K562 (cell line): Measurements from ENCODE around the gene FAM200B. TPM values are rescaled to one million over a fixed set of nuclear protein-coding genes. Genes with fewer than 3 reads are reported as not detected.

Source experiments
- ZNF212 ChIP-seq: fragments of 450-650 bp; formaldehyde crosslinking; IDR thresholded peaks from 2 replicates; pipeline ENCODE4 v1.4.0; 2020; ENCODE audit warnings: mild to moderate bottlenecking
- ZNF445 ChIP-seq: fragments of 250-450 bp; sonication (Bioruptor Pico); IDR thresholded peaks from 2 replicates; pipeline ENCODE4 v1.4.0; 2020; ENCODE audit warnings: low read depth, mild to moderate bottlenecking, moderate library complexity
- polyA plus RNA-seq, 8 experiments: library from polyadenylated mRNA; depleted of rRNA in 4 of 8; stranded (reverse) in 5 of 8; unstranded in 3 of 8; fragments of >200 nt; fragmentation: Nextera tagmentation in 2 of 8; fragmentation: Illumina TruSeq in 1 of 8; extraction: Ambion mirVana in 2 of 8; extraction: Trizol in 1 of 8; gene quantifications; 2 replicates each; pipeline versions ENCODE4 v1.2.1 to v1.2.3, GENCODE V29; 2011 to 2014; ENCODE audit warnings: inconsistent platforms in 1 of 8, missing spikeins in 1 of 8
- total RNA-seq, 7 experiments: library from RNA; depleted of rRNA in 6 of 7; stranded (reverse); fragments of >200 nt in 6 of 7; fragmentation: Illumina TruSeq in 2 of 7; extraction: Trizol in 2 of 7; gene quantifications; 2 replicates each; pipeline versions ENCODE4 v1.2.1 to v1.2.3, GENCODE V29; 2011 to 2021; ENCODE audit warnings: low replicate concordance in 1 of 7
- TF ChIP-seq, protein P1 (sequence below): fragments of 250-450 bp; sonication (Bioruptor Pico); IDR thresholded peaks from 2 replicates; pipeline ENCODE4 v1.5.0; 2021; ENCODE audit warnings: mild to moderate bottlenecking, moderate library complexity
- TF ChIP-seq, protein P2 (sequence below): fragments of 450-650 bp; IDR thresholded peaks from 2 replicates; pipeline ENCODE4 v1.6.1; 2014; ENCODE audit warnings: low read depth, mild to moderate bottlenecking, moderate library complexity, borderline replicate concordance
- TF ChIP-seq, protein P3 (sequence below): fragments of 200-600 bp; sonication (generic); IDR thresholded peaks from one replicate; pipeline ENCODE4 v1.6.1; 2012; ENCODE audit warnings: mild to moderate bottlenecking, low read depth, low read length, inconsistent platforms
- TF ChIP-seq, protein P4 (sequence below): fragments of 250-450 bp; sonication (Bioruptor Pico); IDR thresholded peaks from 2 replicates; pipeline ENCODE4 v1.8.0; 2022; ENCODE audit warnings: inconsistent platforms

FAM200B gene
- total and polyA plus RNA-seq, 9 of the 15 experiments (the other 6 are each of a cell fraction or from before 2014, with no cell fraction given): 17.4 to 48.0 (median 25.5) TPM

DNA sequence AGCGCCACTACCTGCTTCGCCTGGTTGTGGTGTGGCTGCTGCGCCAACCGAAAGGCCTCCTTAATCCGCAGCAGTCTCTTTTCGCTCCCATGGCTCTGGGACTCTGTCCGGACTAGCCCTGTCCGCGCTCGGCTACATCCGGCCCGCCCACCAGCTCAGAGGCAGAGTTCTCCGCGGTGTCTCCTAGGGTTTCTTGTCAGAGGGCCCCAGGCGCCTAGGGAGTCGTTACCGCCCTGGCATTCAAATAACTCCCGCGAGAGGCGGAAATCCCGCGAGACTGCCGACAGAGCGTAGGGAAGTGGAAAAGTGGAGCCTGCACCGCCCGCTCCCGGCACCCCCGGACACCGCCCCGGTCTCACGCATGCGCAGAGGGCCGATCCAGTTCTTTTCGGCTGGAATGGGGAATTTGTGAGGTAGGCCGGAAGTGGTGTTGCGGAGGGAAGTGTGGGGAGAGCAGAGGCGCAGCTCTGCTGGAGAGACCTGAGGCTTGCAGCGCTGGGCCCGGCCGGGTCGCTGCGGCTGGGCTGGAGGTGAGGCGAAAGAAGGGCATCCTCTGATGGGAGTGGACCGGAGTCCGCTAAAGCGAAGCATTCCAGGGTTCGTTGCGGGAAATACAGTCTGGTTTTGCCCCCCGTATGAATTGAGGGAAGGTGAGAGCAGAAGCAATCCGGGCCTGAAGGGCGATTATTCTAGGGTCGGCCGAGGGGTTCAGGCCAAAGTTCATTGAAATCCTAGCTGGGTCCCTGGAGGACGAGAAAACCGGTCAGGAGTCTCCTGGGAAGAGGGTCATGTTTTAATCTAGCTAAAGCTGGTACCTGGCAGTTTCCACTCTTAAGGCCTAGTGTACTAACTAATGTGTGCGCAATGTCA is at the start of gene FAM200B (continued):
- TF ChIP-seq ZNF445 (CRISPR knock-in tag) (no peak), ZNF212 (CRISPR knock-in tag) (no peak)
- TF ChIP-seq, protein P1, sequence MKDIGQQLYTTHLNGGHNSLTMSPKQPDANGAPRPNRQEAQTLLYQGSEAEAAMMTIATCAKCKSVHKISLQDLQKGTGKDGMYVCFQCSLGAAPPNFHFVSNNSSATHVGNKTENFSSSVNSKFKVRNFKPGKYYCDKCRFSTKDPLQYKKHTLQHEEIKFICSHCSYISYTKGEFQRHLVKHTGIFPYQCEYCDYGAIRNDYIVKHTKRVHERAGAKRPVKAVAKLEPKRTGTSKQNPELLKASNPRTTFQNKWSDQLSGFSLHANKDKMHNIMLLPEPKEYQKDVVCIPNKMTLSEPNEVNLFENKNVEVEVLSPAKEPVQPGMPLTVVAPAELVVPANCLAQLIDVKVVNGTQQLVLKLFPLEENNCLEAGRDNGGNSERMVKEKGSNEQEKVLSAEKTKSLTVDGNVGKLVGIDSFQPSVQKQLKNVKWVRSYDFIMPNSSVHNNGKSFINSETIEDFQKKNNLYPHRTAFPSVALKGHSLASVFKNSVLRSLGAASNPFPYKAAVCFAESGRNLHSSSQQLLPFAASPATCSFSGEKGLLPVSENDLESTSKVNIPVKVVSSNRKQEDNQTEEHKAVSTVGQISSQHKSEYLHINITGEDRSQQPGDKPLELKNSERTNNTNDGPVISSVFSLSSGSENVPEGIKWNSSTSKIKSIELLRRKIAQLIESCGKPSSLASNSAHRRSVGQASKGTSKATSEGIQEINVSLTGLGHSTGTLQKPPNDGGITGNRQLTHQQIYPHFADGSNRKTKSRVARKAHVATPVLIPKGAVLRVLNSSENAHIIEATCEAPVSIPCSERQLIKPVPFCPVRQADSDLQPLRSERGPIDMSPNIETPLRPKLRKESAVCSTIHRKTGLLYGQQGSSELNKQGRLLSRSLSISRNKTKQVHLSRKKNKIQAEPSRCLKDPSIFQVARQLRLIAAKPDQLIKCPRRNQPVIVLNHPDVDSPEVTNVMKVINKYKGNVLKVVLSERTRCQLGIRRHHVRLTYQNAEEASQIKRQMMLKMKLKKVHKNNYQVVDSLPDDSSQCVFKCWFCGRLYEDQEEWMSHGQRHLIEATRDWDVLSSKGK (CRISPR knock-in tag): no peak
- TF ChIP-seq, protein P2, sequence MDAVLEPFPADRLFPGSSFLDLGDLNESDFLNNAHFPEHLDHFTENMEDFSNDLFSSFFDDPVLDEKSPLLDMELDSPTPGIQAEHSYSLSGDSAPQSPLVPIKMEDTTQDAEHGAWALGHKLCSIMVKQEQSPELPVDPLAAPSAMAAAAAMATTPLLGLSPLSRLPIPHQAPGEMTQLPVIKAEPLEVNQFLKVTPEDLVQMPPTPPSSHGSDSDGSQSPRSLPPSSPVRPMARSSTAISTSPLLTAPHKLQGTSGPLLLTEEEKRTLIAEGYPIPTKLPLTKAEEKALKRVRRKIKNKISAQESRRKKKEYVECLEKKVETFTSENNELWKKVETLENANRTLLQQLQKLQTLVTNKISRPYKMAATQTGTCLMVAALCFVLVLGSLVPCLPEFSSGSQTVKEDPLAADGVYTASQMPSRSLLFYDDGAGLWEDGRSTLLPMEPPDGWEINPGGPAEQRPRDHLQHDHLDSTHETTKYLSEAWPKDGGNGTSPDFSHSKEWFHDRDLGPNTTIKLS: peak; percentile 98
- TF ChIP-seq, protein P3, sequence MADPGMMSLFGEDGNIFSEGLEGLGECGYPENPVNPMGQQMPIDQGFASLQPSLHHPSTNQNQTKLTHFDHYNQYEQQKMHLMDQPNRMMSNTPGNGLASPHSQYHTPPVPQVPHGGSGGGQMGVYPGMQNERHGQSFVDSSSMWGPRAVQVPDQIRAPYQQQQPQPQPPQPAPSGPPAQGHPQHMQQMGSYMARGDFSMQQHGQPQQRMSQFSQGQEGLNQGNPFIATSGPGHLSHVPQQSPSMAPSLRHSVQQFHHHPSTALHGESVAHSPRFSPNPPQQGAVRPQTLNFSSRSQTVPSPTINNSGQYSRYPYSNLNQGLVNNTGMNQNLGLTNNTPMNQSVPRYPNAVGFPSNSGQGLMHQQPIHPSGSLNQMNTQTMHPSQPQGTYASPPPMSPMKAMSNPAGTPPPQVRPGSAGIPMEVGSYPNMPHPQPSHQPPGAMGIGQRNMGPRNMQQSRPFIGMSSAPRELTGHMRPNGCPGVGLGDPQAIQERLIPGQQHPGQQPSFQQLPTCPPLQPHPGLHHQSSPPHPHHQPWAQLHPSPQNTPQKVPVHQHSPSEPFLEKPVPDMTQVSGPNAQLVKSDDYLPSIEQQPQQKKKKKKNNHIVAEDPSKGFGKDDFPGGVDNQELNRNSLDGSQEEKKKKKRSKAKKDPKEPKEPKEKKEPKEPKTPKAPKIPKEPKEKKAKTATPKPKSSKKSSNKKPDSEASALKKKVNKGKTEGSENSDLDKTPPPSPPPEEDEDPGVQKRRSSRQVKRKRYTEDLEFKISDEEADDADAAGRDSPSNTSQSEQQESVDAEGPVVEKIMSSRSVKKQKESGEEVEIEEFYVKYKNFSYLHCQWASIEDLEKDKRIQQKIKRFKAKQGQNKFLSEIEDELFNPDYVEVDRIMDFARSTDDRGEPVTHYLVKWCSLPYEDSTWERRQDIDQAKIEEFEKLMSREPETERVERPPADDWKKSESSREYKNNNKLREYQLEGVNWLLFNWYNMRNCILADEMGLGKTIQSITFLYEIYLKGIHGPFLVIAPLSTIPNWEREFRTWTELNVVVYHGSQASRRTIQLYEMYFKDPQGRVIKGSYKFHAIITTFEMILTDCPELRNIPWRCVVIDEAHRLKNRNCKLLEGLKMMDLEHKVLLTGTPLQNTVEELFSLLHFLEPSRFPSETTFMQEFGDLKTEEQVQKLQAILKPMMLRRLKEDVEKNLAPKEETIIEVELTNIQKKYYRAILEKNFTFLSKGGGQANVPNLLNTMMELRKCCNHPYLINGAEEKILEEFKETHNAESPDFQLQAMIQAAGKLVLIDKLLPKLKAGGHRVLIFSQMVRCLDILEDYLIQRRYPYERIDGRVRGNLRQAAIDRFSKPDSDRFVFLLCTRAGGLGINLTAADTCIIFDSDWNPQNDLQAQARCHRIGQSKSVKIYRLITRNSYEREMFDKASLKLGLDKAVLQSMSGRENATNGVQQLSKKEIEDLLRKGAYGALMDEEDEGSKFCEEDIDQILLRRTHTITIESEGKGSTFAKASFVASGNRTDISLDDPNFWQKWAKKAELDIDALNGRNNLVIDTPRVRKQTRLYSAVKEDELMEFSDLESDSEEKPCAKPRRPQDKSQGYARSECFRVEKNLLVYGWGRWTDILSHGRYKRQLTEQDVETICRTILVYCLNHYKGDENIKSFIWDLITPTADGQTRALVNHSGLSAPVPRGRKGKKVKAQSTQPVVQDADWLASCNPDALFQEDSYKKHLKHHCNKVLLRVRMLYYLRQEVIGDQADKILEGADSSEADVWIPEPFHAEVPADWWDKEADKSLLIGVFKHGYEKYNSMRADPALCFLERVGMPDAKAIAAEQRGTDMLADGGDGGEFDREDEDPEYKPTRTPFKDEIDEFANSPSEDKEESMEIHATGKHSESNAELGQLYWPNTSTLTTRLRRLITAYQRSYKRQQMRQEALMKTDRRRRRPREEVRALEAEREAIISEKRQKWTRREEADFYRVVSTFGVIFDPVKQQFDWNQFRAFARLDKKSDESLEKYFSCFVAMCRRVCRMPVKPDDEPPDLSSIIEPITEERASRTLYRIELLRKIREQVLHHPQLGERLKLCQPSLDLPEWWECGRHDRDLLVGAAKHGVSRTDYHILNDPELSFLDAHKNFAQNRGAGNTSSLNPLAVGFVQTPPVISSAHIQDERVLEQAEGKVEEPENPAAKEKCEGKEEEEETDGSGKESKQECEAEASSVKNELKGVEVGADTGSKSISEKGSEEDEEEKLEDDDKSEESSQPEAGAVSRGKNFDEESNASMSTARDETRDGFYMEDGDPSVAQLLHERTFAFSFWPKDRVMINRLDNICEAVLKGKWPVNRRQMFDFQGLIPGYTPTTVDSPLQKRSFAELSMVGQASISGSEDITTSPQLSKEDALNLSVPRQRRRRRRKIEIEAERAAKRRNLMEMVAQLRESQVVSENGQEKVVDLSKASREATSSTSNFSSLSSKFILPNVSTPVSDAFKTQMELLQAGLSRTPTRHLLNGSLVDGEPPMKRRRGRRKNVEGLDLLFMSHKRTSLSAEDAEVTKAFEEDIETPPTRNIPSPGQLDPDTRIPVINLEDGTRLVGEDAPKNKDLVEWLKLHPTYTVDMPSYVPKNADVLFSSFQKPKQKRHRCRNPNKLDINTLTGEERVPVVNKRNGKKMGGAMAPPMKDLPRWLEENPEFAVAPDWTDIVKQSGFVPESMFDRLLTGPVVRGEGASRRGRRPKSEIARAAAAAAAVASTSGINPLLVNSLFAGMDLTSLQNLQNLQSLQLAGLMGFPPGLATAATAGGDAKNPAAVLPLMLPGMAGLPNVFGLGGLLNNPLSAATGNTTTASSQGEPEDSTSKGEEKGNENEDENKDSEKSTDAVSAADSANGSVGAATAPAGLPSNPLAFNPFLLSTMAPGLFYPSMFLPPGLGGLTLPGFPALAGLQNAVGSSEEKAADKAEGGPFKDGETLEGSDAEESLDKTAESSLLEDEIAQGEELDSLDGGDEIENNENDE: no peak
- TF ChIP-seq, protein P4, sequence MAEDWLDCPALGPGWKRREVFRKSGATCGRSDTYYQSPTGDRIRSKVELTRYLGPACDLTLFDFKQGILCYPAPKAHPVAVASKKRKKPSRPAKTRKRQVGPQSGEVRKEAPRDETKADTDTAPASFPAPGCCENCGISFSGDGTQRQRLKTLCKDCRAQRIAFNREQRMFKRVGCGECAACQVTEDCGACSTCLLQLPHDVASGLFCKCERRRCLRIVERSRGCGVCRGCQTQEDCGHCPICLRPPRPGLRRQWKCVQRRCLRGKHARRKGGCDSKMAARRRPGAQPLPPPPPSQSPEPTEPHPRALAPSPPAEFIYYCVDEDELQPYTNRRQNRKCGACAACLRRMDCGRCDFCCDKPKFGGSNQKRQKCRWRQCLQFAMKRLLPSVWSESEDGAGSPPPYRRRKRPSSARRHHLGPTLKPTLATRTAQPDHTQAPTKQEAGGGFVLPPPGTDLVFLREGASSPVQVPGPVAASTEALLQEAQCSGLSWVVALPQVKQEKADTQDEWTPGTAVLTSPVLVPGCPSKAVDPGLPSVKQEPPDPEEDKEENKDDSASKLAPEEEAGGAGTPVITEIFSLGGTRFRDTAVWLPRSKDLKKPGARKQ: no peak
